Frontal cortex (tissue), 4 donors: ENCODE data around the gene DCUN1D3. TPM values are rescaled to one million over a fixed set of nuclear protein-coding genes. Genes with fewer than 3 reads are reported as not detected.

Experiments
- DNase-seq, 2 donors: peaks; one replicate each; pipeline ENCODE4 v3.0.0; 2012; ENCODE audit warnings: low spot score in 2 of 2
- FAIRE-seq: peaks from 2 replicates; lab custom pipeline; 2012; peaks lifted over from hg19 to GRCh38; lab: Jason Lieb, UNC
- total RNA-seq: library from RNA; depleted of rRNA; stranded (reverse); fragments of >200 nt; gene quantifications from one replicate; pipeline ENCODE4 v1.2.3, GENCODE V29; 2014
- donor health status: control.
- donor health status: control.
- donor health status: control.

Gene DCUN1D3
- total RNA-seq, 1 donor from 2014 or later: 18.8 TPM

GRCh38 chr16:20897253-20897897, 2.8 kb downstream of the DCUN1D3 start:
- no peak for DNase-seq
- no peak for FAIRE-seq

GRCh38 chr16:20894388-20894787, 5.8 kb downstream of the DCUN1D3 start:
- DNase-seq (no peak), FAIRE-seq (no peak)

- FAIRE-seq: no peak
Observed at GRCh38 chr16:20889625-20890275, 10.4 kb downstream of the DCUN1D3 start.

GRCh38 chr16:20887207-20887606, 13.0 kb downstream of the DCUN1D3 start:
- DNase-seq (no peak), FAIRE-seq (no peak)

More at GRCh38 chr16:20889625-20890275, 10.4 kb downstream of the DCUN1D3 start:
- no peak for DNase-seq

- FAIRE-seq: no peak
- DNase-seq: no peak
Observed at GRCh38 chr16:20886320-20886719, 13.8 kb downstream of the DCUN1D3 start.

GRCh38 chr16:20884240-20884556, 16.0 kb downstream of the DCUN1D3 start:
- FAIRE-seq (no peak), DNase-seq (no peak)

- no peak for DNase-seq
- FAIRE-seq: no peak
Observed at GRCh38 chr16:20883554-20884239, 16.5 kb downstream of the DCUN1D3 start.

- no peak for FAIRE-seq
- DNase-seq: no peak
Observed at GRCh38 chr16:20881503-20881878, 18.7 kb downstream of the DCUN1D3 start.

GRCh38 chr16:20880867-20881502, 19.2 kb downstream of the DCUN1D3 start:
- FAIRE-seq (no peak), DNase-seq (no peak)

GRCh38 chr16:20879175-20880040, 20.8 kb downstream of the DCUN1D3 start:
- DNase-seq (no peak), FAIRE-seq (no peak)

- no peak for FAIRE-seq
Observed at GRCh38 chr16:20878682-20879147, 21.4 kb downstream of the DCUN1D3 start.

GRCh38 chr16:20875355-20875650, 24.9 kb downstream of the DCUN1D3 start:
- FAIRE-seq (no peak), DNase-seq (no peak)

More at GRCh38 chr16:20878682-20879147, 21.4 kb downstream of the DCUN1D3 start:
- no peak for DNase-seq

GRCh38 chr16:20874088-20874581, 26.0 kb downstream of the DCUN1D3 start:
- FAIRE-seq (no peak), DNase-seq (no peak)

GRCh38 chr16:20873331-20873730, 26.8 kb downstream of the DCUN1D3 start:
- no peak for DNase-seq
- FAIRE-seq: no peak

GRCh38 chr16:20871941-20872815, 28.0 kb downstream of the DCUN1D3 start:
- FAIRE-seq (no peak), DNase-seq (no peak)

GRCh38 chr16:20871258-20871657, 28.9 kb downstream of the DCUN1D3 start:
- no peak for DNase-seq

GRCh38 chr16:20870122-20870820, 29.9 kb downstream of the DCUN1D3 start:
- DNase-seq (no peak), FAIRE-seq (no peak)

More at GRCh38 chr16:20871258-20871657, 28.9 kb downstream of the DCUN1D3 start:
- no peak for FAIRE-seq

GRCh38 chr16:20868890-20869289, 31.3 kb downstream of the DCUN1D3 start:
- FAIRE-seq (no peak), DNase-seq (peak; percentile 31 to 51)
